ENCODE data around the gene ZXDA. TPM values are rescaled to one million over a fixed set of nuclear protein-coding genes. Genes with fewer than 3 reads are reported as not detected.
A peak's percentile ranks its signal among the peaks of the same experiment; 100 is the strongest.
"Not testable (repeated sequence)": the region's sequence is repeated elsewhere in the genome, so short reads cannot be mapped to it uniquely, and the experiment has no call there.

ZXDA gene
- total RNA-seq (10 to 100 TPM in 4 of 5 experiments, 1 to 10 TPM in 1; 5.4 to 13.2 (median 10.5) TPM), polyA plus RNA-seq (1 to 10 TPM; 3.0 TPM), total RNA-seq (32.2 reads per million, percentile 61 among the genes with 10 or more reads in this experiment)

GRCh38 chrX:57910287-57910912 is at the start of gene ZXDA:
ZXDA (minus strand) TSS chrX:57910458; CDS start chrX:57910420, 38 bp downstream.
- H3K9me3 Mint-ChIP-seq; H3K27me3 ChIP-seq (ENCODE audit: control insufficient read depth in 2 of 2, insufficient read depth in 2 of 2, low read length in 2 of 2); H3K36me3 ChIP-seq (ENCODE audit: control insufficient read depth in 2 of 3, insufficient read depth in 3 of 3, low read length in 3 of 3); H3K4me1 ChIP-seq (ENCODE audit: control insufficient read depth in 2 of 2, insufficient read depth in 2 of 2, low read length in 2 of 2); H3K9me3 ChIP-seq (ENCODE audit: control insufficient read depth in 2 of 3, low read length in 3 of 3); H3K27me3 Mint-ChIP-seq; POLR2A ChIA-PET; CTCF ChIA-PET: not testable (repeated sequence)
- peak; percentile 78 for ATAC-seq
- Mint-ChIP-seq H3K4me1 (peaks cover 0 to 36% (median 35%) of the 10 kb centered on the region in 7 donors), H3K27ac (peak within 1 kb of the TSS; percentile 91 to 97 (median 94)), H3K36me3 (peaks cover 2 to 15% (median 6%) of the 10 kb centered on the region in 5 donors), H3K4me3 (peak within 1 kb of the TSS; percentile 77 to 87 (median 84))
- intact Hi-C loops (cut with micrococcal nuclease) = loop anchor here (1.0 to 5.0 kb wide), 5 partner anchors 319 to 933 kb away; partner anchors contain the start of gene FAAH2 (in 2 of the 2)
- H3K4me3 ChIP-seq (ENCODE audit: low read length) = peak within 1 kb of the TSS; percentile 50
- peak within 1 kb of the TSS; percentile 79 for H3K27ac ChIP-seq (ENCODE audit: low read depth, low read length)
- peak in 7 of 9 donors; percentile 28 to 54 (median 44) for DNase-seq

GRCh38 chrX:57952320-57952678 is 42.0 kb upstream of the ZXDA start:
- Mint-ChIP-seq H3K27ac (no peak overlapping the region), H3K4me1 (peaks cover 0 to 4% (median 0%) of the 10 kb centered on the region in 7 donors), H3K36me3 (peaks cover 0 to 5% (median 0%) of the 10 kb centered on the region in 5 donors), H3K4me3 (no peak overlapping the region), H3K27me3 (peaks cover 0 to 6% (median 0%) of the 10 kb centered on the region in 5 donors), H3K9me3 (peaks cover 3 to 33% (median 11%) of the 10 kb centered on the region in 11 donors)
- intact Hi-C loops (cut with micrococcal nuclease) = no loop called here
- POLR2A ChIA-PET = no interaction called here
- no peak for ATAC-seq
- CTCF ChIA-PET = no interaction called here
- Histone ChIP-seq H3K9me3 (ENCODE audit: control insufficient read depth in 2 of 3, low read length in 3 of 3) (no peaks in the 10 kb centered on the region), H3K27me3 (ENCODE audit: control insufficient read depth in 2 of 2, insufficient read depth in 2 of 2, low read length in 2 of 2) (no peaks in the 10 kb centered on the region), H3K4me3 (ENCODE audit: low read length) (no peak overlapping the region), H3K27ac (ENCODE audit: low read depth, low read length) (no peak overlapping the region), H3K36me3 (ENCODE audit: control insufficient read depth in 2 of 3, insufficient read depth in 3 of 3, low read length in 3 of 3) (no peaks in the 10 kb centered on the region), H3K4me1 (ENCODE audit: control insufficient read depth in 2 of 2, insufficient read depth in 2 of 2, low read length in 2 of 2) (no peaks in the 10 kb centered on the region)
- no peak for DNase-seq

- CTCF ChIA-PET = no interaction called here
- peaks cover 0 to 4% (median 0%) of the 10 kb centered on the region in 7 donors for H3K4me1 Mint-ChIP-seq
- peak; percentile 26 for ATAC-seq
- H3K27me3 Mint-ChIP-seq = peaks cover 0 to 6% (median 0%) of the 10 kb centered on the region in 5 donors
- no peak overlapping the region for H3K4me3 ChIP-seq (ENCODE audit: low read length)
- no peak overlapping the region for H3K27ac Mint-ChIP-seq
- DNase-seq = no peak
- H3K9me3 ChIP-seq (ENCODE audit: control insufficient read depth in 2 of 3, low read length in 3 of 3) = no peaks in the 10 kb centered on the region
- peaks cover 3 to 28% (median 11%) of the 10 kb centered on the region in 11 donors for H3K9me3 Mint-ChIP-seq
- no peak overlapping the region for H3K4me3 Mint-ChIP-seq
- H3K27ac ChIP-seq (ENCODE audit: low read depth, low read length) = no peak overlapping the region
- H3K27me3 ChIP-seq (ENCODE audit: control insufficient read depth in 2 of 2, insufficient read depth in 2 of 2, low read length in 2 of 2) = no peaks in the 10 kb centered on the region
- intact Hi-C loops (cut with micrococcal nuclease) = no loop called here
- POLR2A ChIA-PET = no interaction called here
- H3K36me3 Mint-ChIP-seq = peaks cover 0 to 5% (median 0%) of the 10 kb centered on the region in 5 donors
- H3K36me3 ChIP-seq (ENCODE audit: control insufficient read depth in 2 of 3, insufficient read depth in 3 of 3, low read length in 3 of 3) = no peaks in the 10 kb centered on the region
- H3K4me1 ChIP-seq (ENCODE audit: control insufficient read depth in 2 of 2, insufficient read depth in 2 of 2, low read length in 2 of 2) = no peaks in the 10 kb centered on the region
Observed at GRCh38 chrX:57951666-57952319, 41.5 kb upstream of the ZXDA start.

GRCh38 chrX:57933321-57933720 is 23.1 kb upstream of the ZXDA start:
- no peak overlapping the region for H3K27ac Mint-ChIP-seq
- POLR2A ChIA-PET = no interaction called here
- intact Hi-C loops (cut with micrococcal nuclease) = no loop called here

GRCh38 chrX:57932266-57932665 is 22.0 kb upstream of the ZXDA start:
- ATAC-seq (no peak), DNase-seq (no peak)
- Mint-ChIP-seq H3K9me3 (no peaks in the 10 kb centered on the region), H3K27ac (no peak overlapping the region), H3K4me1 (peaks cover 0 to 4% (median 0%) of the 10 kb centered on the region in 7 donors), H3K36me3 (no peaks in the 10 kb centered on the region), H3K4me3 (no peak overlapping the region), H3K27me3 (no peaks in the 10 kb centered on the region)
- H3K36me3 ChIP-seq (ENCODE audit: control insufficient read depth in 2 of 3, insufficient read depth in 3 of 3, low read length in 3 of 3) = no peaks in the 10 kb centered on the region
- no peaks in the 10 kb centered on the region for H3K27me3 ChIP-seq (ENCODE audit: control insufficient read depth in 2 of 2, insufficient read depth in 2 of 2, low read length in 2 of 2)
- no peaks in the 10 kb centered on the region for H3K4me1 ChIP-seq (ENCODE audit: control insufficient read depth in 2 of 2, insufficient read depth in 2 of 2, low read length in 2 of 2)
- intact Hi-C loops (cut with micrococcal nuclease) = no loop called here
- ChIA-PET CTCF (interaction anchor here (0.7 kb wide), 2 partner anchors 26 to 114 kb away, joined by 3 read pairs; no protein-coding TSS in a partner anchor), POLR2A (no interaction called here)
- no peak overlapping the region for H3K4me3 ChIP-seq (ENCODE audit: low read length)
- no peak overlapping the region for H3K27ac ChIP-seq (ENCODE audit: low read depth, low read length)
- no peaks in the 10 kb centered on the region for H3K9me3 ChIP-seq (ENCODE audit: control insufficient read depth in 2 of 3, low read length in 3 of 3)

More at GRCh38 chrX:57933321-57933720, 23.1 kb upstream of the ZXDA start:
- H3K4me1 ChIP-seq (ENCODE audit: control insufficient read depth in 2 of 2, insufficient read depth in 2 of 2, low read length in 2 of 2) = no peaks in the 10 kb centered on the region
- ATAC-seq (no peak), DNase-seq (no peak)
- Mint-ChIP-seq H3K4me1 (peaks cover 0 to 4% (median 0%) of the 10 kb centered on the region in 7 donors), H3K9me3 (no peaks in the 10 kb centered on the region), H3K27me3 (no peaks in the 10 kb centered on the region), H3K4me3 (no peak overlapping the region), H3K36me3 (no peaks in the 10 kb centered on the region)
- no peaks in the 10 kb centered on the region for H3K9me3 ChIP-seq (ENCODE audit: control insufficient read depth in 2 of 3, low read length in 3 of 3)
- no peaks in the 10 kb centered on the region for H3K36me3 ChIP-seq (ENCODE audit: control insufficient read depth in 2 of 3, insufficient read depth in 3 of 3, low read length in 3 of 3)
- CTCF ChIA-PET = interaction anchor here (0.7 kb wide), 1 partner anchor 115 kb away, joined by 3 read pairs; no protein-coding TSS in a partner anchor
- no peaks in the 10 kb centered on the region for H3K27me3 ChIP-seq (ENCODE audit: control insufficient read depth in 2 of 2, insufficient read depth in 2 of 2, low read length in 2 of 2)
- H3K27ac ChIP-seq (ENCODE audit: low read depth, low read length) = no peak overlapping the region
- H3K4me3 ChIP-seq (ENCODE audit: low read length) = no peak overlapping the region

- no peak overlapping the region for H3K27ac Mint-ChIP-seq
- Histone ChIP-seq H3K4me3 (ENCODE audit: low read length) (no peak overlapping the region), H3K27me3 (ENCODE audit: control insufficient read depth in 2 of 2, insufficient read depth in 2 of 2, low read length in 2 of 2) (no peaks in the 10 kb centered on the region), H3K9me3 (ENCODE audit: control insufficient read depth in 2 of 3, low read length in 3 of 3) (no peaks in the 10 kb centered on the region), H3K27ac (ENCODE audit: low read depth, low read length) (no peak overlapping the region), H3K4me1 (ENCODE audit: control insufficient read depth in 2 of 2, insufficient read depth in 2 of 2, low read length in 2 of 2) (no peaks in the 10 kb centered on the region), H3K36me3 (ENCODE audit: control insufficient read depth in 2 of 3, insufficient read depth in 3 of 3, low read length in 3 of 3) (no peaks in the 10 kb centered on the region)
- ChIA-PET POLR2A (interaction anchor here (0.7 kb wide), 1 partner anchor 1202 kb away, joined by 3 read pairs; no protein-coding TSS in a partner anchor), CTCF (interaction anchor here (1.2 kb wide), 1 partner anchor 111 kb away, joined by 3 read pairs; no protein-coding TSS in a partner anchor)
- H3K4me3 Mint-ChIP-seq = no peak overlapping the region
- H3K9me3 Mint-ChIP-seq = no peaks in the 10 kb centered on the region
- intact Hi-C loops (cut with micrococcal nuclease) = no loop called here
- no peaks in the 10 kb centered on the region for H3K36me3 Mint-ChIP-seq
- H3K4me1 Mint-ChIP-seq = peaks cover 0 to 4% (median 0%) of the 10 kb centered on the region in 7 donors
- ATAC-seq = no peak
- DNase-seq = no peak
- no peaks in the 10 kb centered on the region for H3K27me3 Mint-ChIP-seq
Observed at GRCh38 chrX:57930051-57930450, 19.8 kb upstream of the ZXDA start.

Measured in naive thymus-derived CD4-positive, alpha-beta T cell (primary cell).